ENCODE results near the gene TASOR2. TPM values are rescaled to one million over a fixed set of nuclear protein-coding genes. Genes with fewer than 3 reads are reported as not detected.

The TASOR2 gene
- total RNA-seq, 1 donor from 2014 or later: 36.1 TPM

GRCh38 chr10:5648494-5649457 is 35.9 kb upstream of the TASOR2 start:
- no peak for DNase-seq (ENCODE audit: low read depth)
- no peak overlapping the region for H3K4me3 ChIP-seq (ENCODE audit: low read depth, low read length)
- no peak for TF ChIP-seq CTCF (conservative IDR thresholded peaks at IDR 0.05; ENCODE audit: low read depth, low read length)

- no peak for TF ChIP-seq CTCF (conservative IDR thresholded peaks at IDR 0.05; ENCODE audit: low read depth, low read length)
- no peak overlapping the region for H3K4me3 ChIP-seq (ENCODE audit: low read depth, low read length)
- no peak for DNase-seq (ENCODE audit: low read depth)
These were observed 34.9 kb upstream of the TASOR2 start for GRCh38 chr10:5649746-5650145.

- no peak for DNase-seq (ENCODE audit: low read depth)
- TF ChIP-seq CTCF (conservative IDR thresholded peaks at IDR 0.05; ENCODE audit: low read depth, low read length): no peak
- H3K4me3 ChIP-seq (ENCODE audit: low read depth, low read length): no peak overlapping the region
These were observed 33.8 kb upstream of the TASOR2 start for GRCh38 chr10:5650664-5651387.

- no peak for TF ChIP-seq CTCF (conservative IDR thresholded peaks at IDR 0.05; ENCODE audit: low read depth, low read length)
- DNase-seq (ENCODE audit: low read depth): no peak
These were observed 33.3 kb upstream of the TASOR2 start for GRCh38 chr10:5651388-5651764.

GRCh38 chr10:5652746-5653145 is 31.9 kb upstream of the TASOR2 start:
- no peak overlapping the region for H3K4me3 ChIP-seq (ENCODE audit: low read depth, low read length)
- DNase-seq (ENCODE audit: low read depth): no peak
- TF ChIP-seq CTCF (conservative IDR thresholded peaks at IDR 0.05; ENCODE audit: low read depth, low read length): no peak

More at GRCh38 chr10:5651388-5651764, 33.3 kb upstream of the TASOR2 start:
- H3K4me3 ChIP-seq (ENCODE audit: low read depth, low read length): no peak overlapping the region

GRCh38 chr10:5654218-5654755 is 30.4 kb upstream of the TASOR2 start:
- no peak for DNase-seq (ENCODE audit: low read depth)
- H3K4me3 ChIP-seq (ENCODE audit: low read depth, low read length): no peak overlapping the region
- TF ChIP-seq CTCF (conservative IDR thresholded peaks at IDR 0.05; ENCODE audit: low read depth, low read length): no peak

Data from epithelial cell of proximal tubule (primary cell).